Smooth muscle cell (in vitro differentiated cells): ENCODE data around the gene CTNNAL1. TPM values are rescaled to one million over a fixed set of nuclear protein-coding genes. Genes with fewer than 3 reads are reported as not detected.
"Not testable (repeated sequence)": the region's sequence is repeated elsewhere in the genome, so short reads cannot be mapped to it uniquely, and the experiment has no call there.

Source experiments
- DNase-seq: peaks from one replicate; lab custom pipeline; 2025; ENCODE audit not compliant: unreplicated experiment; lab: John Stamatoyannopoulos, UW
- H2AFZ ChIP-seq: fragments of 200-600 bp; sonication (generic); 2 replicates; pipeline ENCODE4 v1.6.0; 2016; ENCODE audit warnings: antibody characterized with exemption, low read depth, mild to moderate bottlenecking
- H3F3A ChIP-seq: fragments of 200-600 bp; sonication (generic); 2 replicates; pipeline ENCODE4 v1.6.0; 2017; ENCODE audit warnings: antibody characterized with exemption, low read depth
- H3K27ac ChIP-seq: fragments of 200-600 bp; sonication (generic); 2 replicates; pipeline ENCODE4 v1.5.1; 2016; ENCODE audit warnings: low read depth, mild to moderate bottlenecking
- H3K27me3 ChIP-seq: fragments of 200-600 bp; sonication (generic); 2 replicates; pipeline ENCODE4 v1.6.1; 2016; ENCODE audit warnings: low read depth, mild to moderate bottlenecking
- H3K36me3 ChIP-seq: fragments of 200-600 bp; sonication (generic); 2 replicates; pipeline ENCODE4 v1.5.1; 2016; ENCODE audit warnings: low read depth
- H3K4me1 ChIP-seq: fragments of 200-600 bp; sonication (generic); 2 replicates; pipeline ENCODE4 v1.5.1; 2016; ENCODE audit warnings: low read depth
- H3K4me2 ChIP-seq: fragments of 200-600 bp; sonication (generic); 2 replicates; pipeline ENCODE4 v1.6.0; 2016; ENCODE audit warnings: mild to moderate bottlenecking
- H3K4me3 ChIP-seq: fragments of 200-600 bp; sonication (generic); 2 replicates; pipeline ENCODE4 v1.5.1; 2016; ENCODE audit warnings: mild to moderate bottlenecking
- H3K79me2 ChIP-seq: fragments of 200-600 bp; sonication (generic); 2 replicates; pipeline ENCODE4 v1.6.0; 2016; ENCODE audit warnings: low read depth, mild to moderate bottlenecking
- H3K9ac ChIP-seq: fragments of 200-600 bp; sonication (generic); 2 replicates; pipeline ENCODE4 v1.6.0; 2016; ENCODE audit warnings: low read depth
- H3K9me3 ChIP-seq: fragments of 200-600 bp; sonication (generic); replicated peaks from 2 replicates; pipeline ENCODE4 v1.5.1; 2016; ENCODE audit warnings: low read depth
- H4K20me1 ChIP-seq: fragments of 200-600 bp; sonication (generic); 2 replicates; pipeline ENCODE4 v1.6.0; 2016; ENCODE audit warnings: low read depth
- CTCF ChIP-seq: fragments of 200-600 bp; sonication (generic); IDR thresholded peaks from 2 replicates; pipeline ENCODE4 v1.5.1; 2017; ENCODE audit warnings: borderline replicate concordance, mild to moderate bottlenecking, antibody characterized with exemption; ENCODE audit not compliant: insufficient read depth, poor library complexity, severe bottlenecking
- WGBS: methylation state at CpG from one replicate; pipeline ENCODE4 v1.1.7; 2016; ENCODE audit warnings: low lambda C conversion rate; 5-methylcytosine and 5-hydroxymethylcytosine counted together
- polyA plus RNA-seq: library from polyadenylated mRNA; unstranded; fragments of >200 nt; fragmentation: Nextera tagmentation; extraction: Ambion mirVana; gene quantifications from 2 replicates; pipeline ENCODE4 v1.2.1, GENCODE V29; 2016
- total RNA-seq: library from RNA; depleted of rRNA; stranded (reverse); fragments of >200 nt; gene quantifications from 2 replicates; pipeline ENCODE4 v1.2.3, GENCODE V29; 2014

Gene CTNNAL1
- total RNA-seq (33.5 and 44.3 TPM in 2 replicates), polyA plus RNA-seq (27.4 and 29.0 TPM in 2 replicates)

GRCh38 chr9:109012876-109013678, at the start of gene CTNNAL1:
Gene CTNNAL1 (minus strand): TSS chr9:109013499. CDS start chr9:109013442, 57 bp downstream.
- no peaks in the 10 kb centered on the region for H3K9me3 ChIP-seq
- peak within 1 kb of the TSS; percentile 96 for H3K9ac ChIP-seq
- peak; percentile 91 for DNase-seq
- WGBS: under 1% methylated on average over 64 of the region's 99 CpGs
- H3K4me2 ChIP-seq: peak within 1 kb of the TSS; percentile 100
- peaks cover 26% of the 10 kb centered on the region for H4K20me1 ChIP-seq
- H3K4me3 ChIP-seq: peak within 1 kb of the TSS; percentile 92
- no peaks in the 10 kb centered on the region for H3K27me3 ChIP-seq
- H3K79me2 ChIP-seq: peaks cover 20% of the 10 kb centered on the region
- H3F3A ChIP-seq: peaks cover 16% of the 10 kb centered on the region
- no peaks in the 10 kb centered on the region for H3K36me3 ChIP-seq
- H3K27ac ChIP-seq: peak within 1 kb of the TSS; percentile 92
- no peak for TF ChIP-seq CTCF
- peaks cover 15% of the 10 kb centered on the region for H3K4me1 ChIP-seq
- peak within 1 kb of the TSS; percentile 75 for H2AFZ ChIP-seq

- TF ChIP-seq CTCF: no peak
- H4K20me1 ChIP-seq: no peaks in the 10 kb centered on the region
- H3K9ac ChIP-seq: no peak overlapping the region
- H3K4me1 ChIP-seq: no peaks in the 10 kb centered on the region
- H3F3A ChIP-seq: peaks cover 17% of the 10 kb centered on the region
- no peaks in the 10 kb centered on the region for H3K27me3 ChIP-seq
- no peak overlapping the region for H3K4me2 ChIP-seq
- H2AFZ ChIP-seq: no peak overlapping the region
- no peak overlapping the region for H3K27ac ChIP-seq
- no peak overlapping the region for H3K4me3 ChIP-seq
- no peaks in the 10 kb centered on the region for H3K79me2 ChIP-seq
- no peak for DNase-seq
- no peaks in the 10 kb centered on the region for H3K9me3 ChIP-seq
- H3K36me3 ChIP-seq: peaks cover 3% of the 10 kb centered on the region
- WGBS: 98% methylated on average over 6 of the region's 6 CpGs
Observed at GRCh38 chr9:109062543-109062942, 49.2 kb upstream of the CTNNAL1 start.

GRCh38 chr9:109060191-109060590, 46.9 kb upstream of the CTNNAL1 start:
- Histone ChIP-seq H3K27ac (no peak overlapping the region), H3K4me2 (no peak overlapping the region), H3K4me1 (no peaks in the 10 kb centered on the region), H3K9me3 (no peaks in the 10 kb centered on the region), H3K9ac (no peak overlapping the region), H3F3A (peaks cover 8% of the 10 kb centered on the region), H3K36me3 (peaks cover 4% of the 10 kb centered on the region), H3K79me2 (no peaks in the 10 kb centered on the region), H3K4me3 (no peak overlapping the region), H3K27me3 (no peaks in the 10 kb centered on the region), H4K20me1 (no peaks in the 10 kb centered on the region), H2AFZ (no peak overlapping the region)
- TF ChIP-seq CTCF: no peak
- 74% methylated on average over 3 of the region's 3 CpGs for WGBS
- no peak for DNase-seq

GRCh38 chr9:109053121-109053520, 39.8 kb upstream of the CTNNAL1 start:
- H3K4me2 ChIP-seq, H3K79me2 ChIP-seq, H3K4me1 ChIP-seq, H3K27ac ChIP-seq, H3F3A ChIP-seq, DNase-seq, H3K4me3 ChIP-seq, H4K20me1 ChIP-seq, H3K36me3 ChIP-seq, H2AFZ ChIP-seq, H3K27me3 ChIP-seq, H3K9me3 ChIP-seq, H3K9ac ChIP-seq: not testable (repeated sequence)
- WGBS: 88% methylated on average over 4 of the region's 4 CpGs
